AG09309 (cell line): ENCODE data around the gene CPNE5.

ENCODE experiments used
- DNase-seq: peaks from one replicate; pipeline ENCODE4 v3.0.0-alpha.2; 2010; ENCODE audit warnings: low read depth
- H3K4me3 ChIP-seq: 2 replicates; pipeline ENCODE4 v1.5.1; 2011; ENCODE audit warnings: mild to moderate bottlenecking, low read depth, low read length, moderate library complexity; ENCODE audit not compliant: control insufficient read depth
- TF ChIP-seq, protein P1 (sequence below): IDR thresholded peaks from 2 replicates; pipeline ENCODE4 v1.5.1; 2011; ENCODE audit warnings: mild to moderate bottlenecking, low read depth, low read length, inconsistent platforms; ENCODE audit not compliant: insufficient read depth, control insufficient read depth; ENCODE audit errors: missing control alignments

The CPNE5 gene

GRCh38 chr6:36800223-36801076 lies 38.8 kb downstream of the CPNE5 start:
- TF ChIP-seq, protein P1, sequence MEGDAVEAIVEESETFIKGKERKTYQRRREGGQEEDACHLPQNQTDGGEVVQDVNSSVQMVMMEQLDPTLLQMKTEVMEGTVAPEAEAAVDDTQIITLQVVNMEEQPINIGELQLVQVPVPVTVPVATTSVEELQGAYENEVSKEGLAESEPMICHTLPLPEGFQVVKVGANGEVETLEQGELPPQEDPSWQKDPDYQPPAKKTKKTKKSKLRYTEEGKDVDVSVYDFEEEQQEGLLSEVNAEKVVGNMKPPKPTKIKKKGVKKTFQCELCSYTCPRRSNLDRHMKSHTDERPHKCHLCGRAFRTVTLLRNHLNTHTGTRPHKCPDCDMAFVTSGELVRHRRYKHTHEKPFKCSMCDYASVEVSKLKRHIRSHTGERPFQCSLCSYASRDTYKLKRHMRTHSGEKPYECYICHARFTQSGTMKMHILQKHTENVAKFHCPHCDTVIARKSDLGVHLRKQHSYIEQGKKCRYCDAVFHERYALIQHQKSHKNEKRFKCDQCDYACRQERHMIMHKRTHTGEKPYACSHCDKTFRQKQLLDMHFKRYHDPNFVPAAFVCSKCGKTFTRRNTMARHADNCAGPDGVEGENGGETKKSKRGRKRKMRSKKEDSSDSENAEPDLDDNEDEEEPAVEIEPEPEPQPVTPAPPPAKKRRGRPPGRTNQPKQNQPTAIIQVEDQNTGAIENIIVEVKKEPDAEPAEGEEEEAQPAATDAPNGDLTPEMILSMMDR, result no peak
- no peak overlapping the region for H3K4me3 ChIP-seq
- no peak for DNase-seq

DNA sequence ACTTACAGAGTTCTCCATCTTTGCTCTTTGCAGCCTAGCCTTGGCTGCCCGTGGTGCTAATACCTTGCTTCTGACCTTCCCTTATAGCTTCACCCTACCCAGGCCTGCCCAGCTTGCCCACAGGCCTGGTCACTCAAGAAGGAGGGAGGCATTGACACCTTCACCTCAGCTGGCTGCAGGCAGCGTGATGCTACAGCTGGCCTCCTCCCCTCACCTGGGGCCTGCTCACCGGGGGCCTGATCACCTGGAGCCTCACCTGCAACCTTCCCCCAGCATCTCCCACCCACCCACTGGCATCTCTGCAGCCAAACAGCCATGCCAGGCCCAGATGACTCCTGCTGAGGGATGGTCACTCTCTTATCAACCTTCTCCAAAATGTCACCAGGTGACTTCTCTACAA lies 40.4 kb downstream of the CPNE5 start:
- TF ChIP-seq, protein P1, result no peak
- no peak for DNase-seq
- H3K4me3 ChIP-seq, result no peak overlapping the region

- TF ChIP-seq, protein P1, result no peak
- H3K4me3 ChIP-seq, result no peak overlapping the region
- DNase-seq, result no peak
Measured at GRCh38 chr6:36797653-36798052, 41.6 kb downstream of the CPNE5 start.

GRCh38 chr6:36797055-36797454 lies 42.2 kb downstream of the CPNE5 start:
- TF ChIP-seq, protein P1, result no peak
- no peak overlapping the region for H3K4me3 ChIP-seq
- DNase-seq, result no peak

DNA sequence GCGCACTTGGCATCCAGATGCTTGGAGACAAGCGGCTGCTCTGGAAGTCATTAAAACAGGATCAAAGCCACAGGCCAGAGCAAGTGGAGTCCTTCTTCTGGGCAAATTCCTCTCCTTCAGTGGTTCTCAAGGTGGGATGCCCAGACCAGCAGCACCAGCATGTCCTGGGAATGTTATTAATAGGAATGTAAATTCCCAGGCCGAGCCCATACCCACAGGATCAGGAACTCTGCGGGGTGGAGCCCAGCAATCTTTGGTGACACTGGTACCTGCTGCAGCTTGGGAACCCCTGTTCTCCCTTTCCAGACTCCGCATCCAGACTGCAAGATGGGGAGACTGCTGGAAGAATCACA lies 44.6 kb downstream of the CPNE5 start:
- DNase-seq, result no peak
- TF ChIP-seq, protein P1, result no peak

GRCh38 chr6:36793913-36794712 lies 45.1 kb downstream of the CPNE5 start:
- H3K4me3 ChIP-seq, result no peak overlapping the region
- DNase-seq, result no peak
- TF ChIP-seq, protein P1, result no peak

More for the DNA sequence above, 44.6 kb downstream of the CPNE5 start:
- no peak overlapping the region for H3K4me3 ChIP-seq
